BE2C (cell line): Measurements from ENCODE around the gene ADGRD1.

Source experiments
- DNase-seq: peaks from one replicate; pipeline ENCODE4 v3.0.0-alpha.2; 2020
- H3K27me3 ChIP-seq: fragments of 250-450 bp; sonication (Bioruptor Pico); 2 replicates; pipeline ENCODE4 v1.5.1; 2020; ENCODE audit warnings: mild to moderate bottlenecking
- H3K36me3 ChIP-seq: fragments of 250-450 bp; sonication (Bioruptor Pico); 2 replicates; pipeline ENCODE4 v1.5.1; 2020; ENCODE audit warnings: mild to moderate bottlenecking
- H3K4me1 ChIP-seq: fragments of 250-450 bp; sonication (Bioruptor Pico); 2 replicates; pipeline ENCODE4 v1.5.1; 2020
- H3K4me3 ChIP-seq: 2 replicates; pipeline ENCODE4 v1.5.1; 2011; ENCODE audit warnings: low read depth, low read length
- H3K9me3 ChIP-seq: fragments of 250-450 bp; sonication (Bioruptor Pico); 2 replicates; pipeline ENCODE4 v1.5.1; 2020
- CTCF ChIP-seq: IDR thresholded peaks from 2 replicates; pipeline ENCODE4 v1.5.1; 2012; ENCODE audit warnings: mild to moderate bottlenecking, low read depth, low read length

Gene ADGRD1

GRCh38 chr12:131171029-131171428 lies 217.3 kb downstream of the ADGRD1 start:
- DNase-seq: no peak

GRCh38 chr12:131174901-131175300 lies 221.2 kb downstream of the ADGRD1 start:
- DNase-seq: no peak

More at GRCh38 chr12:131171029-131171428, 217.3 kb downstream of the ADGRD1 start:
- no peak for TF ChIP-seq CTCF
- Histone ChIP-seq H3K4me3 (no peak overlapping the region), H3K27me3 (no peaks in the 10 kb centered on the region), H3K9me3 (no peaks in the 10 kb centered on the region), H3K4me1 (no peaks in the 10 kb centered on the region), H3K36me3 (no peaks in the 10 kb centered on the region)

GRCh38 chr12:131176266-131176665 lies 222.6 kb downstream of the ADGRD1 start:
- Histone ChIP-seq H3K4me1 (no peaks in the 10 kb centered on the region), H3K9me3 (no peaks in the 10 kb centered on the region; the same call in 1 of the 2 replicates), H3K27me3 (peaks cover 11% of the 10 kb centered on the region), H3K36me3 (no peaks in the 10 kb centered on the region), H3K4me3 (no peak overlapping the region)
- no peak for DNase-seq
- TF ChIP-seq CTCF: no peak

More at GRCh38 chr12:131174901-131175300, 221.2 kb downstream of the ADGRD1 start:
- Histone ChIP-seq H3K9me3 (no peaks in the 10 kb centered on the region; the same call in 1 of the 2 replicates), H3K36me3 (no peaks in the 10 kb centered on the region), H3K4me3 (no peak overlapping the region), H3K4me1 (no peaks in the 10 kb centered on the region), H3K27me3 (no peaks in the 10 kb centered on the region)
- TF ChIP-seq CTCF: no peak

GRCh38 chr12:131176926-131177325 lies 223.2 kb downstream of the ADGRD1 start:
- Histone ChIP-seq H3K4me1 (no peaks in the 10 kb centered on the region), H3K36me3 (no peaks in the 10 kb centered on the region)
- no peak for TF ChIP-seq CTCF

GRCh38 chr12:131177599-131177998 lies 223.9 kb downstream of the ADGRD1 start:
- Histone ChIP-seq H3K9me3 (no peaks in the 10 kb centered on the region; the same call in 1 of the 2 replicates), H3K4me3 (no peak overlapping the region), H3K4me1 (no peaks in the 10 kb centered on the region), H3K27me3 (peaks cover 14% of the 10 kb centered on the region), H3K36me3 (no peaks in the 10 kb centered on the region)
- DNase-seq: no peak
- TF ChIP-seq CTCF: no peak

More at GRCh38 chr12:131176926-131177325, 223.2 kb downstream of the ADGRD1 start:
- no peak for DNase-seq
- H3K9me3 ChIP-seq: no peaks in the 10 kb centered on the region; the same call in 1 of the 2 replicates
- no peak overlapping the region for H3K4me3 ChIP-seq
- H3K27me3 ChIP-seq: peaks cover 14% of the 10 kb centered on the region

- no peaks in the 10 kb centered on the region for H3K36me3 ChIP-seq
- no peak for TF ChIP-seq CTCF
- no peaks in the 10 kb centered on the region for H3K9me3 ChIP-seq
- no peak for DNase-seq
- H3K27me3 ChIP-seq: no peaks in the 10 kb centered on the region; the same call in 1 of the 2 replicates
- H3K4me1 ChIP-seq: no peaks in the 10 kb centered on the region
- no peak overlapping the region for H3K4me3 ChIP-seq
Measured at GRCh38 chr12:131187602-131188001, 233.9 kb downstream of the ADGRD1 start.
